HEK293 (cell line): ENCODE results near the gene H2AZ2.

Experiments used
- BCL11A ChIP-seq: fragments of 450-650 bp; formaldehyde crosslinking; IDR thresholded peaks from 2 replicates; pipeline ENCODE4 v1.5.1; 2016; ENCODE audit warnings: low read depth, missing biosample characterization, missing genetic modification characterization
- EGR2 ChIP-seq: fragments of 450-650 bp; formaldehyde crosslinking; IDR thresholded peaks from 2 replicates; pipeline ENCODE4 v1.5.1; 2016; ENCODE audit warnings: low read depth, missing biosample characterization, missing genetic modification characterization
- ELK4 ChIP-seq: IDR thresholded peaks from 2 replicates; pipeline ENCODE4 v1.6.1; 2011; ENCODE audit warnings: mild to moderate bottlenecking, low read depth, low read length, borderline replicate concordance
- GFI1B ChIP-seq: fragments of 450-650 bp; formaldehyde crosslinking; IDR thresholded peaks from 2 replicates; pipeline ENCODE4 v1.5.1; 2016; ENCODE audit warnings: missing biosample characterization, missing genetic modification characterization
- HIC1 ChIP-seq: fragments of 450-650 bp; formaldehyde crosslinking; IDR thresholded peaks from 2 replicates; pipeline ENCODE4 v1.5.1; 2016; ENCODE audit warnings: missing biosample characterization, missing genetic modification characterization
- MZF1 ChIP-seq: fragments of 450-650 bp; formaldehyde crosslinking; IDR thresholded peaks from 2 replicates; pipeline ENCODE4 v1.5.1; 2017; ENCODE audit warnings: missing biosample characterization, missing genetic modification characterization, borderline replicate concordance
- SETDB1 ChIP-seq: IDR thresholded peaks from one replicate; pipeline ENCODE4 v1.6.1; 2017; ENCODE audit warnings: mild to moderate bottlenecking, low read length, moderate library complexity, mixed read lengths; ENCODE audit not compliant: insufficient read length
- SP2 ChIP-seq: fragments of 450-650 bp; formaldehyde crosslinking; IDR thresholded peaks from 2 replicates; pipeline ENCODE4 v1.5.1; 2016; ENCODE audit warnings: missing biosample characterization, missing genetic modification characterization
- SP7 ChIP-seq: fragments of 450-650 bp; formaldehyde crosslinking; IDR thresholded peaks from 2 replicates; pipeline ENCODE4 v1.5.1; 2016; ENCODE audit warnings: missing biosample characterization, missing genetic modification characterization
- WT1 ChIP-seq: fragments of 450-650 bp; formaldehyde crosslinking; IDR thresholded peaks from 2 replicates; pipeline ENCODE4 v1.5.1; 2016; ENCODE audit warnings: missing biosample characterization, missing genetic modification characterization
- YY1 ChIP-seq: fragments of 450-650 bp; formaldehyde crosslinking; IDR thresholded peaks from 2 replicates; pipeline ENCODE4 v1.5.1; 2018; ENCODE audit warnings: missing biosample characterization, missing genetic modification characterization
- ZBTB17 ChIP-seq: fragments of 450-650 bp; formaldehyde crosslinking; IDR thresholded peaks from 2 replicates; pipeline ENCODE4 v1.5.1; 2016; ENCODE audit warnings: missing biosample characterization, missing genetic modification characterization
- ZBTB26 ChIP-seq: fragments of 450-650 bp; formaldehyde crosslinking; optimal IDR thresholded peaks from 2 replicates; pipeline ENCODE3; 2016; ENCODE audit warnings: missing biosample characterization, mild to moderate bottlenecking, missing genetic modification characterization
- ZFP41 ChIP-seq: fragments of 450-650 bp; formaldehyde crosslinking; IDR thresholded peaks from 2 replicates; pipeline ENCODE4 v1.5.1; 2016; ENCODE audit warnings: missing biosample characterization, missing genetic modification characterization, borderline replicate concordance
- ZNF133 ChIP-seq: fragments of 450-650 bp; formaldehyde crosslinking; IDR thresholded peaks from 2 replicates; pipeline ENCODE4 v1.5.1; 2016; ENCODE audit warnings: missing biosample characterization, missing genetic modification characterization
- ZNF148 ChIP-seq: fragments of 450-650 bp; formaldehyde crosslinking; IDR thresholded peaks from 2 replicates; pipeline ENCODE4 v1.5.0; 2017; ENCODE audit warnings: missing biosample characterization, missing genetic modification characterization, borderline replicate concordance
- ZNF18 ChIP-seq: fragments of 450-650 bp; formaldehyde crosslinking; IDR thresholded peaks from 2 replicates; pipeline ENCODE4 v1.5.1; 2016; ENCODE audit warnings: missing biosample characterization, missing genetic modification characterization
- ZNF280D ChIP-seq: fragments of 450-650 bp; formaldehyde crosslinking; IDR thresholded peaks from 2 replicates; pipeline ENCODE4 v1.5.1; 2016; ENCODE audit warnings: missing biosample characterization, missing genetic modification characterization
- ZNF433 ChIP-seq: fragments of 450-650 bp; formaldehyde crosslinking; IDR thresholded peaks from 2 replicates; pipeline ENCODE4 v1.5.1; 2016; ENCODE audit warnings: missing biosample characterization, missing genetic modification characterization, low read depth
- ZNF449 ChIP-seq: fragments of 450-650 bp; formaldehyde crosslinking; IDR thresholded peaks from 2 replicates; pipeline ENCODE4 v1.5.1; 2017; ENCODE audit warnings: missing biosample characterization, mild to moderate bottlenecking, missing genetic modification characterization, moderate library complexity

The H2AZ2 gene

GRCh38 chr7:44885394-44886317 is 37.8 kb upstream of the H2AZ2 start, which contains the start of gene PURB (continued):
- TF ChIP-seq ZNF148 (tag by site-specific recombination), result no peak
- no peak for TF ChIP-seq MZF1 (tag by site-specific recombination)
- no peak for TF ChIP-seq YY1 (tag by site-specific recombination)
- TF ChIP-seq SP2, result peak; percentile 89
- TF ChIP-seq ZNF449 (tag by site-specific recombination), result peak; percentile 29; the same call in 1 of the 2 replicates
- TF ChIP-seq ZNF433 (tag by site-specific recombination), result no peak
- TF ChIP-seq EGR2 (tag by site-specific recombination), result no peak
- TF ChIP-seq ZNF280D (tag by site-specific recombination), result no peak
- peak; percentile 60 for TF ChIP-seq ZBTB26
- no peak for TF ChIP-seq ZNF18 (tag by site-specific recombination)
- TF ChIP-seq WT1 (tag by site-specific recombination), result peak; percentile 16; the same call in 1 of the 2 replicates
- TF ChIP-seq SP7 (tag by site-specific recombination), result peak; percentile 86
- TF ChIP-seq ZBTB17, result peak; percentile 96
- no peak for TF ChIP-seq BCL11A (tag by site-specific recombination)
- peak; percentile 86 for TF ChIP-seq HIC1 (tag by site-specific recombination)
- TF ChIP-seq SETDB1, result no peak
- no peak for TF ChIP-seq GFI1B (tag by site-specific recombination)
- no peak for TF ChIP-seq ZNF133 (tag by site-specific recombination)
- no peak for TF ChIP-seq ZFP41 (tag by site-specific recombination)
- peak; percentile 69; the same call in 1 of the 2 replicates for TF ChIP-seq ELK4
